Esophagus squamous epithelium (tissue), 5 donors: ENCODE results near the gene TBC1D10A. TPM values are rescaled to one million over a fixed set of nuclear protein-coding genes. Genes with fewer than 3 reads are reported as not detected.

ENCODE experiments used
- DNase-seq: peaks from one replicate; lab custom pipeline; 2025; lab: John Stamatoyannopoulos, UW
- H3K27ac ChIP-seq, 4 donors: fragments of 200-600 bp; sonication (generic); one replicate each; pipeline ENCODE4 v1.5.1; 2016 to 2019; ENCODE audit warnings: mild to moderate bottlenecking in 1 of 4
- H3K27me3 ChIP-seq, 4 donors: fragments of 200-600 bp; sonication (generic); 1 replicate in 3 of 4; 2 replicates in 1 of 4; pipeline versions ENCODE4 v1.5.1 to v1.6.0; 2017 to 2021; ENCODE audit warnings: antibody characterized with exemption in 1 of 4
- H3K36me3 ChIP-seq, 3 donors: fragments of 200-600 bp; sonication (generic); one replicate each; pipeline ENCODE4 v1.5.1; 2016 to 2019
- H3K4me1 ChIP-seq, 3 donors: fragments of 200-600 bp; sonication (generic); one replicate each; pipeline ENCODE4 v1.5.1; 2017 to 2019
- H3K4me3 ChIP-seq, 4 donors: fragments of 200-600 bp; sonication (generic); 1 replicate in 3 of 4; 2 replicates in 1 of 4; pipeline ENCODE4 v1.5.1; 2016 to 2019; ENCODE audit warnings: mild to moderate bottlenecking in 2 of 4, moderate library complexity in 1 of 4
- H3K9me3 ChIP-seq, 3 donors: fragments of 200-600 bp; sonication (generic); one replicate each; pipeline ENCODE4 v1.5.1; 2016 to 2019
- POLR2A ChIP-seq, 4 donors: fragments of 450-650 bp; IDR thresholded peaks; one replicate each; pipeline ENCODE4 v1.6.1; 2017; ENCODE audit warnings: antibody characterized with exemption in 4 of 4, mild to moderate bottlenecking in 4 of 4, moderate library complexity in 3 of 4
- WGBS, 2 donors: methylation state at CpG; one replicate each; pipeline ENCODE4 v1.1.5; 2018; 5-methylcytosine and 5-hydroxymethylcytosine counted together
- intact Hi-C: fragments of 100-400 bp; cut with DNase I; formaldehyde crosslinking; loops from one replicate; pipeline ENCODE4 v1.15.0; 2022
- total RNA-seq, 4 donors: library from RNA; depleted of rRNA; stranded (reverse); fragments of >200 nt; gene quantifications; one replicate each; pipeline ENCODE4 v1.1.0, GENCODE V29; 2016
- TF ChIP-seq, protein P1 (sequence below), 6 experiments: fragments of 450-650 bp in 4 of 6; fragments of 200-600 bp in 2 of 6; sonication (generic) in 2 of 6; IDR thresholded peaks; one replicate each; pipeline ENCODE4 v1.5.1; 2016 to 2019; ENCODE audit warnings: antibody characterized with exemption in 6 of 6, mild to moderate bottlenecking in 4 of 6, moderate library complexity in 4 of 6
- donor health status: DM: yes; HTN: yes; CAD: no.

TBC1D10A gene
- total RNA-seq, 4 donors from 2014 or later, result 40.7 to 55.1 (median 47.0) TPM

DNA sequence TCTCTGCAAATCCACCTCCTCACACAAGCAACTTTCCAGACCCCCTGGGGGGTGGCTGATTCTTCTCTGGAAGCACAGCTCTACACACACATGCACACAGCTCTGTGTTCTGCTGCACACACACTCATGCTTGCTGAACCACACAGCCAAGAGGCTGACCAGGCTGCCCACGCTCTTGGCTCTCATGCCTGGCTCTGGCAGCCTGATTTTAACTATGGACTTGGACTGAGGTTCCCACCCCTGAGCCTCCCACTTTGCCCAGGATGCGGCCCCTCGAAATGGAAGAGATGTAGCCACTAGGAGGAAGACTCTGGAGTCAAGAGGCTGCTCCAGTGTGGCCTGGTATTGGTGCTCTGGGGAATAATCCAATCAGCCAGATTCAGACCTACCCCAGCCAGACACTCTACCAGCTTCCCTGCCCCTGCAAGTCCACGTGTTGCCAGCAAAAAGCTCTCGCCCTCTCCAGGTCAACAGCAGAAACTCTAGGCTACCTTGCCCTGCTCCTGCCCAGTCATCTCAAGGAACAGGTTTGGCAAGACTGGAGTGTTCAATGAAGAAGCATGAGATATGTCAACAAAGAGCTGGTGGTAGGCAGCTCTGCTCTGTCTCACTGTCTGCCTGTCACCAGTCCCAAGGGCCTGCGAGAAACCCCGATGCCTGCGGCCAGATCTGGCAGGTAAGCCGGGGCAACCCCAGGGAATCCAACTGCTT lies 28.6 kb downstream of the TBC1D10A start:
- Histone ChIP-seq H3K4me1 (peaks cover 54 to 100% (median 69%) of the 10 kb centered on the region in 3 donors), H3K36me3 (peaks cover 25 to 99% (median 25%) of the 10 kb centered on the region in 3 donors), H3K27ac (peak overlapping the region; percentile 77 to 99 (median 90)), H3K27me3 (no peaks in the 10 kb centered on the region), H3K9me3 (no peaks in the 10 kb centered on the region), H3K4me3 (no peak overlapping the region)
- WGBS, 2 donors, result no CpG with 5 or more reads among the region's 9 CpGs
- TF ChIP-seq, protein P1, sequence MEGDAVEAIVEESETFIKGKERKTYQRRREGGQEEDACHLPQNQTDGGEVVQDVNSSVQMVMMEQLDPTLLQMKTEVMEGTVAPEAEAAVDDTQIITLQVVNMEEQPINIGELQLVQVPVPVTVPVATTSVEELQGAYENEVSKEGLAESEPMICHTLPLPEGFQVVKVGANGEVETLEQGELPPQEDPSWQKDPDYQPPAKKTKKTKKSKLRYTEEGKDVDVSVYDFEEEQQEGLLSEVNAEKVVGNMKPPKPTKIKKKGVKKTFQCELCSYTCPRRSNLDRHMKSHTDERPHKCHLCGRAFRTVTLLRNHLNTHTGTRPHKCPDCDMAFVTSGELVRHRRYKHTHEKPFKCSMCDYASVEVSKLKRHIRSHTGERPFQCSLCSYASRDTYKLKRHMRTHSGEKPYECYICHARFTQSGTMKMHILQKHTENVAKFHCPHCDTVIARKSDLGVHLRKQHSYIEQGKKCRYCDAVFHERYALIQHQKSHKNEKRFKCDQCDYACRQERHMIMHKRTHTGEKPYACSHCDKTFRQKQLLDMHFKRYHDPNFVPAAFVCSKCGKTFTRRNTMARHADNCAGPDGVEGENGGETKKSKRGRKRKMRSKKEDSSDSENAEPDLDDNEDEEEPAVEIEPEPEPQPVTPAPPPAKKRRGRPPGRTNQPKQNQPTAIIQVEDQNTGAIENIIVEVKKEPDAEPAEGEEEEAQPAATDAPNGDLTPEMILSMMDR (IDR thresholded peaks at IDR 0.05), result peak in 1 of 6 experiments; percentile 38
- TF ChIP-seq POLR2A (IDR thresholded peaks at IDR 0.05), result peak in 1 of 4 donors; percentile 53
- no peak for DNase-seq
- intact Hi-C loops, result no loop called here

GRCh38 chr22:30297276-30297990 lies 29.3 kb downstream of the TBC1D10A start:
- WGBS, 2 donors, result 81 to 92% methylated on average over 7 to 9 of the region's 11 CpGs
- peak overlapping the region; percentile 56 to 99 (median 90) for H3K27ac ChIP-seq
- TF ChIP-seq, protein P1 (IDR thresholded peaks at IDR 0.05), result no peak
- no peak for TF ChIP-seq POLR2A (IDR thresholded peaks at IDR 0.05)
- H3K4me3 ChIP-seq, result no peak overlapping the region
- H3K36me3 ChIP-seq, result peaks cover 32 to 100% (median 32%) of the 10 kb centered on the region in 3 donors
- no peak for DNase-seq
- intact Hi-C loops, result no loop called here
- peaks cover 54 to 100% (median 66%) of the 10 kb centered on the region in 3 donors for H3K4me1 ChIP-seq
- H3K27me3 ChIP-seq, result no peaks in the 10 kb centered on the region
- no peaks in the 10 kb centered on the region for H3K9me3 ChIP-seq

DNA sequence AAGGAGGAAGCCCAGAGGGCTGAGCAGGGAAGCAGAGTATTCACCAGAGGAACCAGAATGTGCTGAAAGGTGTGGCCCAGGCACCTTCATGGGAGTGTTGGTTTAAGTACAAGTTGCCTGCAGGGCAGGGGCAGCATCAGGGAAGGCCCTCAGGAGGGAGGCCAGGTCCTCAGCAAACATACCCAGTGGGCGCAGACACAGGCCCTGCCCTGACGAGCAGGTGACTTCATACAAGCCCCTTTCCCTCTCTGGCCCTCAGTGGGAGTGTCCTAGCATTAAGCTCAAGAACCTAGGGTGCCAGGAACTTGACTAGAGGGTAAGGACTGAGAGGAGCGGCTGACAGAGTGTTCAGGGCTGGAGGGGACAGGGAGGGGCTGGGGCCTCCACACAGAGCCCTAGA lies 29.9 kb downstream of the TBC1D10A start:
- Histone ChIP-seq H3K4me1 (peaks cover 54 to 100% (median 66%) of the 10 kb centered on the region in 3 donors), H3K27me3 (no peaks in the 10 kb centered on the region), H3K4me3 (no peak overlapping the region), H3K9me3 (no peaks in the 10 kb centered on the region), H3K36me3 (peaks cover 34 to 100% (median 38%) of the 10 kb centered on the region in 3 donors), H3K27ac (peak overlapping the region; percentile 26 to 99 (median 75))
- DNase-seq, result no peak
- intact Hi-C loops, result no loop called here
- 31 to 92% methylated on average over 2 to 3 of the region's 3 CpGs for WGBS, 2 donors
- TF ChIP-seq POLR2A (IDR thresholded peaks at IDR 0.05), result no peak
- TF ChIP-seq, protein P1 (IDR thresholded peaks at IDR 0.05), result no peak

- 86 to 89% methylated on average over 4 of the region's 4 CpGs for WGBS, 2 donors
- peaks cover 57 to 100% (median 66%) of the 10 kb centered on the region in 3 donors for H3K4me1 ChIP-seq
- intact Hi-C loops, result no loop called here
- DNase-seq, result no peak
- no peaks in the 10 kb centered on the region for H3K27me3 ChIP-seq
- peak overlapping the region in 3 of 4 donors; percentile 56 to 99 (median 94) for H3K27ac ChIP-seq
- no peak overlapping the region for H3K4me3 ChIP-seq
- no peaks in the 10 kb centered on the region for H3K9me3 ChIP-seq
- TF ChIP-seq, protein P1 (IDR thresholded peaks at IDR 0.05), result no peak
- TF ChIP-seq POLR2A (IDR thresholded peaks at IDR 0.05), result no peak
- H3K36me3 ChIP-seq, result peaks cover 34 to 99% (median 38%) of the 10 kb centered on the region in 3 donors
These were observed 30.4 kb downstream of the TBC1D10A start for GRCh38 chr22:30296324-30296723.

DNA sequence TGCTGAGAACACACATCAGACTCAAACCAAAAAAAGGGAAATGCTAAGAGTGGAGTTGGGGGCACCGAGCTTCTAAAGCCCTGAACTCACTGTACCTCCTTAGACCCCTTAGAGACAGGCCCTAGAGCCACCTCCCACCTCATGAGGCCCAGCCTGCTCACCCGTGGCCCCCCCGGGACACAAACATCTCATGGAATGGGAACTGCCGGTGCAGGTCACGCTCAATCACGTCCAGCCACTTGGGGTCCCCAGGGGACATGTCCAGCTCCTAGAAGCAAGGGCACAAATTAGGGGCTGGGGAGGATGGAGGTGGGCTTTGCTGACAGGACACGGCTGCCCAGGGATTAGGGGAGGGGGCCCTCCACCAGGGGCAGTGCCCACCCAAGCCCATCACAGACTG lies 31.2 kb downstream of the TBC1D10A start:
- TF ChIP-seq, protein P1 (IDR thresholded peaks at IDR 0.05), result no peak
- no peak for TF ChIP-seq POLR2A (IDR thresholded peaks at IDR 0.05)
- H3K4me1 ChIP-seq, result peaks cover 64 to 100% (median 68%) of the 10 kb centered on the region in 3 donors
- 25 to 70% methylated on average over 1 to 2 of the region's 7 CpGs for WGBS, 2 donors
- H3K27ac ChIP-seq, result peak overlapping the region in 2 of 4 donors; percentile 94 to 99
- no peak for DNase-seq
- H3K4me3 ChIP-seq, result no peak overlapping the region
- H3K27me3 ChIP-seq, result no peaks in the 10 kb centered on the region
- no peaks in the 10 kb centered on the region for H3K9me3 ChIP-seq
- intact Hi-C loops, result no loop called here
- peaks cover 34 to 91% (median 38%) of the 10 kb centered on the region in 3 donors for H3K36me3 ChIP-seq
